Activated naive CD4-positive, alpha-beta T cell treated with anti-CD3 and anti-CD28 coated beads, Interleukin-2, amount 10 ng/mL, durations not matched to agents 7 days and 5 days (primary cell): Measurements from ENCODE around the gene PABPC3.

Experiments
- CTCF ChIA-PET: fragments of 350-600 bp; sonication (Branson Sonifier 250); formaldehyde crosslinking; loops from one replicate; lab custom pipeline; 2021; ENCODE audit warnings: antibody characterized with exemption; lab: Charles Lee
- DNase-seq: peaks from one replicate; pipeline ENCODE4 v3.0.0-alpha.2; 2020
- H3K27ac Mint-ChIP-seq: one replicate; pipeline ENCODE4 v1.8.0; 2021; ENCODE audit warnings: mild to moderate bottlenecking, moderate library complexity, mixed read lengths
- H3K27me3 Mint-ChIP-seq: one replicate; pipeline ENCODE4 v1.8.0; 2021; ENCODE audit warnings: mild to moderate bottlenecking, mixed read lengths
- H3K36me3 Mint-ChIP-seq: one replicate; pipeline ENCODE4 v1.8.0; 2021; ENCODE audit warnings: mixed read lengths
- H3K4me1 Mint-ChIP-seq: one replicate; pipeline ENCODE4 v1.8.0; 2021; ENCODE audit warnings: mixed read lengths
- H3K4me3 Mint-ChIP-seq: one replicate; pipeline ENCODE4 v1.8.0; 2021; ENCODE audit warnings: mild to moderate bottlenecking, moderate library complexity, mixed read lengths
- H3K9me3 Mint-ChIP-seq: one replicate; pipeline ENCODE4 v1.8.0; 2021; ENCODE audit warnings: mixed read lengths

PABPC3 gene

DNA sequence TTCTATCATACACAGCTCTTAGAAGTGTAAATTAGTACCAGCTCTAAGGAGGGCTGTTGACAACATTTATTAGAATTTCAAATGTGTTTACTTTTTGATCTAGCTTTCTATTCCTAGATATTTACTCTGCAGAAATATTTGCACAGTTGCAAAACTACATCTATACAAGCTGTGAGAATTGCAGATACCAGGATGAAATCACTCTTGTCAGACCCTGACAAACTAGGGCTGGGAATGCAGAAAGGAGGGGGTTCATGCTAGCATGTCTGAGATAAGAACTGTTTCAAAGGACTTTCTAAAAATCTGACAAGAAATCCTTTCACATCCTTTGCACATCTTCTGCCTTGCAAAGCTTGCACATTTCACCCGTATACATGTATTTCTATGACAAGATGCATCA lies 11.8 kb upstream of the PABPC3 start:
- Mint-ChIP-seq H3K4me1 (no peaks in the 10 kb centered on the region), H3K36me3 (no peaks in the 10 kb centered on the region), H3K9me3 (peaks cover 3% of the 10 kb centered on the region), H3K27me3 (peaks cover 18% of the 10 kb centered on the region), H3K27ac (no peak overlapping the region), H3K4me3 (no peak overlapping the region)
- CTCF ChIA-PET, result interaction anchor here (0.7 to 1.5 kb wide), 2 partner anchors 19 to 291 kb away, joined by 3 to 6 read pairs; no protein-coding TSS in a partner anchor
- no peak for DNase-seq

DNA sequence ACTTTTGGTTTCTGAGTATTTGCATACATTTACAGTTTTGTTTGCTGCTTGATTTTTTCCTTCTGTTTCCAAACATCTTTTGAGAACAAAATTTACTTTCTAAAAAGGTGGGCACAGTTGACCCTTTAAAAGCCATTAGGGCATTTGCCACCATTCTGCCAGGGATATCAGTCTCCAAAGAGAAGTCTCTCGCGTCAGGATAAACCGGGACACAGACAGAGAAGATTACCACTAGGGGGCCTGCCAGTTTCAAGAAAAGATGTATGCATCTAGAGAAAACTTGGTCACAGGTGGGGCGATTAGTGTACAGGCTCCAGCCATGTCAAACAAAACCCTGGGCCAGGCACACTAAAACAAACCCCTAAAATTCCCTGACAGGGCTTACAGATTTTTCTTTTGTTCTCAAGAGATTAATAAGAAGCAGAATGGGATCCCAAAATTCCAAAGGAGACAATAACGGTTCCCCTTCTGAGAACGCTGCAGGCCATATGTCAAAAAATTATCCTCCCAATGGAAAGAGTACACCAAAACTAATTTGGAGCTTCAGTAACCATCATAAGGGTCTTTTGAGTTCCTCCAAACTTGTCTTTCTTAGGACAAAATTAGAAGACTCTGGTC lies 10.7 kb upstream of the PABPC3 start:
- peak; percentile 27 for DNase-seq
- H3K4me3 Mint-ChIP-seq, result no peak overlapping the region
- no peak overlapping the region for H3K27ac Mint-ChIP-seq
- CTCF ChIA-PET, result interaction anchor here (0.6 to 1.5 kb wide), 6 partner anchors 12 to 305 kb away, joined by 3 to 6 read pairs (median 3); no protein-coding TSS in a partner anchor
- peaks cover 18% of the 10 kb centered on the region for H3K27me3 Mint-ChIP-seq
- H3K4me1 Mint-ChIP-seq, result no peaks in the 10 kb centered on the region
- no peaks in the 10 kb centered on the region for H3K36me3 Mint-ChIP-seq
- H3K9me3 Mint-ChIP-seq, result peaks cover 3% of the 10 kb centered on the region

DNA sequence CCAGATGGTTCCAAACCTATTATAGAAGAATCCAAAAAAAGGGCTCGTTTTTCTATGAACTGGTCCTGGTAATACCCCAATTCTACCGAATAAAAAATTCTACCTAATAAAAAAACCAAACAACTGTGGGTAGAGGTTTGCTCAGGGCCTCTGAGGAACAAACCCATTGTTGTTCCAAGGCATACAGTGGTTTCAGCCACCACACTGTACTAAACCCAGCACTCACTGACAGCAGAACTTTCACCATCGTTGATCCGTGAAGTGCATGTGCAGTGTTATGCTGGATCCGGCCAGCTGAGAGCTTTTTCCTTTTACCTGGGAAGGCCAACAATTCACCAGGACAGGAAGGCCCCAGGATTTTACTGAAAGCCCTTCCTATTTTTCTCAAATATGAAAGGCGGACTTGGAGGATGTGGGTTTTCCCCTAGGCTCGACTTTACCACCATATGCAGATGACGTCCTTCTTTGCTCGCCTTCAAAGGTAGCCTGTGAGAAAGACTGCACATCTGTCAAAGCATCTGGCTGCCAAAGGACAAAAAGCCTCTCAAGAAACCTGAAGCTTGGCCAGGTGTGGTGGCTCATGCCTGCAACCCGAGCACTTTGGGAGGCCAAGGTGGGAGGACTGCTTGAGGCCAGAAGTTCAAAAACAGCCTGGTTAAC lies 7.2 kb upstream of the PABPC3 start:
- CTCF ChIA-PET, result interaction anchor here (1.2 to 1.7 kb wide), 2 partner anchors 24 to 25 kb away, joined by 3 read pairs; no protein-coding TSS in a partner anchor
- Mint-ChIP-seq H3K9me3 (peaks cover 3% of the 10 kb centered on the region), H3K27ac (no peak overlapping the region), H3K36me3 (no peaks in the 10 kb centered on the region), H3K4me3 (no peak overlapping the region), H3K27me3 (peaks cover 21% of the 10 kb centered on the region), H3K4me1 (no peaks in the 10 kb centered on the region)
- DNase-seq, result no peak

DNA sequence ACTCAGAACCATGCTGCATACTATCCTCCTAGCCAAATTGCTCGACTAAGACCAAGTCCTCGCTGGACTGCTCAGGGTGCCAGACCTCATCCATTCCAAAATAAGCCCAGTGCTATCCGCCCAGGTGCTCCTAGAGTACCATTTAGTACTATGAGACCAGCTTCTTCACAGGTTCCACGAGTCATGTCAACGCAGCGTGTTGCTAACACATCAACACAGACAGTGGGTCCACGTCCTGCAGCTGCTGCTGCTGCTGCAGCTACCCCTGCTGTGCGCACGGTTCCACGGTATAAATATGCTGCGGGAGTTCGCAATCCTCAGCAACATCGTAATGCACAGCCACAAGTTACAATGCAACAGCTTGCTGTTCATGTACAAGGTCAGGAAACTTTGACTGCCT lies 1.5 kb downstream of the PABPC3 start:
- H3K4me3 Mint-ChIP-seq, result no peak overlapping the region
- CTCF ChIA-PET, result interaction anchor here (1.3 kb wide), 1 partner anchor 12 kb away, joined by 3 read pairs; no protein-coding TSS in a partner anchor
- H3K27me3 Mint-ChIP-seq, result peaks cover 33% of the 10 kb centered on the region
- no peaks in the 10 kb centered on the region for H3K36me3 Mint-ChIP-seq
- H3K4me1 Mint-ChIP-seq, result no peaks in the 10 kb centered on the region
- H3K9me3 Mint-ChIP-seq, result no peaks in the 10 kb centered on the region
- DNase-seq, result no peak
- H3K27ac Mint-ChIP-seq, result no peak overlapping the region

DNA sequence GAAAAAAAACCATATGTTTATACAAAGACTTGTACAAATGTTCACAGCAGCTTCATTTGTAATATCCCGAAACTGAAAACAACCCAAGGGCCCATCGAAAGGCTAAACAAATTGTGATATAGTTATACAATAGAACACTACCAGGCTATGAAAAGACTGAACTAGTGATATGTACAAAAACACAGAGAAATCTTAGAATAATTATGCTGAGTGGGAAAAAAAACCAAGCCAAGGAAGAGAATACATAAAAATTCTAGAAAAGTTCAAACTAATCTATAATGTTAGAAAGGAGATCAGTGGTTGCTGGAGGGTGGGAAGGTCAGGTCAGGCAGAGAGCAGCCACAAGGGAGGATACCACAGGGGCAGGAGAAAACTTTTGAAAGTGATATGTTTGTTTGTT lies 7.8 kb downstream of the PABPC3 start:
- DNase-seq, result no peak
- no peaks in the 10 kb centered on the region for H3K9me3 Mint-ChIP-seq
- no peaks in the 10 kb centered on the region for H3K36me3 Mint-ChIP-seq
- H3K4me3 Mint-ChIP-seq, result no peak overlapping the region
- peaks cover 4% of the 10 kb centered on the region for H3K27me3 Mint-ChIP-seq
- no peak overlapping the region for H3K27ac Mint-ChIP-seq
- CTCF ChIA-PET, result no interaction called here
- no peaks in the 10 kb centered on the region for H3K4me1 Mint-ChIP-seq

GRCh38 chr13:25109341-25109740 lies 13.4 kb downstream of the PABPC3 start:
- Mint-ChIP-seq H3K9me3 (no peaks in the 10 kb centered on the region), H3K36me3 (no peaks in the 10 kb centered on the region), H3K27ac (no peak overlapping the region), H3K4me3 (no peak overlapping the region), H3K4me1 (no peaks in the 10 kb centered on the region), H3K27me3 (peaks cover 13% of the 10 kb centered on the region)
- no peak for DNase-seq
- CTCF ChIA-PET, result no interaction called here

- no peak for DNase-seq
- Mint-ChIP-seq H3K9me3 (no peaks in the 10 kb centered on the region), H3K27me3 (peaks cover 15% of the 10 kb centered on the region), H3K27ac (no peak overlapping the region), H3K4me3 (no peak overlapping the region), H3K4me1 (no peaks in the 10 kb centered on the region), H3K36me3 (no peaks in the 10 kb centered on the region)
- CTCF ChIA-PET, result no interaction called here
Observed at GRCh38 chr13:25110956-25111584, 15.1 kb downstream of the PABPC3 start.

DNA sequence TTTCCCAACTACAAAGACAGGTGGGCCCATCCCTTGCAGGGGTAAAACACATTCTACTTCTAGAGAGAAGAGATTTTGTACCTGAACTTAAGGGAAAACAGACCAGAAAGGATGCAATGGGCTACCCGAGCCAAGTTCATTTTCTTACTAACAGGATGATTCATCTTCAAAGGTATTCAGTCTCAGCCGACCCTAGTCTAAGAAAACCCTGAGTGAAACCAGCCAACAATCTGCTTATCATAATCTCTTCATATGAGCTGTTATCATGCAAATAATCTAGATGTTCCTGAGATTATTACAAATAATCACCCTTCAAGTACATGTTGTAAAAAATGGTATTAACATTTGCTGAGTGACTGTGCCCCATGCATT lies 15.6 kb downstream of the PABPC3 start:
- CTCF ChIA-PET, result interaction anchor here (1.1 kb wide), 2 partner anchors 22 to 114 kb away, joined by 3 read pairs; no protein-coding TSS in a partner anchor
- H3K27me3 Mint-ChIP-seq, result peaks cover 16% of the 10 kb centered on the region
- no peaks in the 10 kb centered on the region for H3K9me3 Mint-ChIP-seq
- H3K27ac Mint-ChIP-seq, result no peak overlapping the region
- H3K36me3 Mint-ChIP-seq, result no peaks in the 10 kb centered on the region
- H3K4me1 Mint-ChIP-seq, result no peaks in the 10 kb centered on the region
- no peak overlapping the region for H3K4me3 Mint-ChIP-seq
- no peak for DNase-seq

- Mint-ChIP-seq H3K36me3 (no peaks in the 10 kb centered on the region), H3K27ac (no peak overlapping the region), H3K9me3 (no peaks in the 10 kb centered on the region), H3K4me3 (no peak overlapping the region), H3K4me1 (no peaks in the 10 kb centered on the region), H3K27me3 (peaks cover 23% of the 10 kb centered on the region)
- no peak for DNase-seq
- CTCF ChIA-PET, result interaction anchor here (0.8 to 2.7 kb wide), 6 partner anchors 9 to 115 kb away, joined by 3 to 9 read pairs (median 3); no protein-coding TSS in a partner anchor
Observed at GRCh38 chr13:25112695-25113255, 16.8 kb downstream of the PABPC3 start.

- CTCF ChIA-PET, result interaction anchor here (0.5 to 2.7 kb wide), 16 partner anchors 10 to 1294 kb away, joined by 3 to 14 read pairs (median 4); no protein-coding TSS in a partner anchor
- H3K27me3 Mint-ChIP-seq, result peaks cover 31% of the 10 kb centered on the region
- no peaks in the 10 kb centered on the region for H3K9me3 Mint-ChIP-seq
- peak; percentile 77 for DNase-seq
- H3K27ac Mint-ChIP-seq, result no peak overlapping the region
- H3K4me1 Mint-ChIP-seq, result no peaks in the 10 kb centered on the region
- no peak overlapping the region for H3K4me3 Mint-ChIP-seq
- H3K36me3 Mint-ChIP-seq, result no peaks in the 10 kb centered on the region
Observed at GRCh38 chr13:25114220-25114619, 18.3 kb downstream of the PABPC3 start.

DNA sequence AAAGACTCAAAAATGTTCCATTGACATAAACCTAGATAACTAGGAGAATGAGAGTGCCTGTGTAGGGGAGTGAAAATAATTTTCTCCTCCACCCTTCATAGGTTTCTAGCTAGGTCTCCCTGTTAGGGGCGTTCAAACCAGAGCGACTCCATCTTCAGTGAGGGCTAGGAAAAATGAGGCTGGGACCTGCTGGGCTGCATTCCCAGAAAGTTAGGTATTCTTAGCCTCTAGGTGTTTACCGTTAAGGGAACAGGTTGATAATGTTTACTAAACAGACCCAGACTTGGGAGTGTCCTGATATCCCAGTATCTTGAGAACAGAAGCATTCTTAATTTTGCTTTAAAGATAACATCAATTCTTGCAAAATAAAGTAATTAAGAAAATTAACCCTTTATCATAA lies 20.1 kb downstream of the PABPC3 start:
- H3K4me1 Mint-ChIP-seq, result no peaks in the 10 kb centered on the region
- H3K27me3 Mint-ChIP-seq, result peaks cover 43% of the 10 kb centered on the region
- H3K9me3 Mint-ChIP-seq, result no peaks in the 10 kb centered on the region
- no peak for DNase-seq
- H3K36me3 Mint-ChIP-seq, result no peaks in the 10 kb centered on the region
- CTCF ChIA-PET, result no interaction called here
- H3K4me3 Mint-ChIP-seq, result no peak overlapping the region
- no peak overlapping the region for H3K27ac Mint-ChIP-seq

- no peaks in the 10 kb centered on the region for H3K36me3 Mint-ChIP-seq
- H3K27ac Mint-ChIP-seq, result no peak overlapping the region
- CTCF ChIA-PET, result no interaction called here
- no peaks in the 10 kb centered on the region for H3K4me1 Mint-ChIP-seq
- H3K27me3 Mint-ChIP-seq, result peaks cover 43% of the 10 kb centered on the region
- H3K9me3 Mint-ChIP-seq, result no peaks in the 10 kb centered on the region
- no peak for DNase-seq
- no peak overlapping the region for H3K4me3 Mint-ChIP-seq
Observed at GRCh38 chr13:25117312-25117711, 21.4 kb downstream of the PABPC3 start.

DNA sequence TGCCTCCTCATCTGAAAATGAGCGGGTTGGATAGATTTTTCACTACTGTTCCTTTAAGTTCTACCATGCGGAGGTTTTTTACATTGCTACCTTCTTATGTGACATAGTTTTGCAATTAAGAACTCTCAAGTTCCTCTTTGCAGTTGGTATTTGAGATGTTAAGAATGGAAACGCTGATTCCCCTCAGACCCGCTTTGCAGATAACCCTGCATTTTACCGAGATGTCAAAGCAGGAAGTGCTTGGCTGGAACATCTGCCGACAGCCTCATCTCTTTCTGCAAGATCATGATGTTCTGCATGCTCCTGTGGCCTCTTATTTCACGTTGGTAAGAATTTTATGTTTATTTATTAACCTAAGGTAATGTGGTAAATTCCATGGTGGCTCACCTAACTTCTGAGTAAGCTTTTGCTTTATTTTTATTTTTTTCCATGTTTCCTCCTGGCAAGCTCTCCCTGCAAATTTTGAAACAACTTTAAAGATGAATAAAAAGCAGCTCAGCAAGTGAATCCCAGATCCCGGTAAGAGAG lies 22.5 kb downstream of the PABPC3 start:
- Mint-ChIP-seq H3K4me3 (no peak overlapping the region), H3K27me3 (peaks cover 44% of the 10 kb centered on the region), H3K9me3 (no peaks in the 10 kb centered on the region), H3K4me1 (no peaks in the 10 kb centered on the region), H3K27ac (no peak overlapping the region), H3K36me3 (no peaks in the 10 kb centered on the region)
- no peak for DNase-seq
- CTCF ChIA-PET, result no interaction called here

DNA sequence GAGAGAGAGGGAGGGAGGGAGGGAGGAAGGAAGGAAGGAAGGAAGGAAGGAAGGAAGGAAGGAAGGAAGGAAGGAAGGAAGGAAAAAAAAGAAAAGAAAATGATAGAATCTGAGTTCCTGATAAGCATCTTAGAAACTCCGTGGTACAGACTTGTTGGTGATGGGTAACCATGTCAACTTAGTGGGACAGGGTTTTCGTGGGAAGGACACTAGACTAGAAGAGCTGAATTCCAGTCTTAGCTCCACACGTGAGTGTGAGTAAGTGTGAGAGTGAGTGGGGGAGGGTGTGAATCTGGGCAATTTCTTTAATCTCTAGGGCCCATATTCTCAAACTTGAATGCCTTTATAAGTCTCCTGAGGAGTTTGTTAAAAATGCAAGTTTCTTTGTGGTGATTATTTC lies 35.0 kb downstream of the PABPC3 start:
- Mint-ChIP-seq H3K9me3 (no peaks in the 10 kb centered on the region), H3K36me3 (no peaks in the 10 kb centered on the region), H3K4me1 (no peaks in the 10 kb centered on the region), H3K27me3 (peaks cover 19% of the 10 kb centered on the region), H3K4me3 (no peak overlapping the region), H3K27ac (no peak overlapping the region)
- CTCF ChIA-PET, result interaction anchor here (0.9 kb wide), 1 partner anchor 17 kb away, joined by 3 read pairs; no protein-coding TSS in a partner anchor
- DNase-seq, result no peak
